Thyroid gland (tissue), 4 donors: Measurements from ENCODE around the gene CPD. TPM values are rescaled to one million over a fixed set of nuclear protein-coding genes. Genes with fewer than 3 reads are reported as not detected.

Experiments
- DNase-seq, 2 donors: peaks; one replicate each; pipeline ENCODE4 v3.0.0-alpha.2; 2019
- H3K27ac ChIP-seq, 3 donors: fragments of 200-600 bp; sonication (generic); 1 replicate in 2 of 3; 2 replicates in 1 of 3; pipeline ENCODE4 v1.5.1; 2016 to 2019; ENCODE audit warnings: mild to moderate bottlenecking in 1 of 3, moderate library complexity in 1 of 3
- H3K27me3 ChIP-seq: fragments of 200-600 bp; sonication (generic); one replicate; pipeline ENCODE4 v1.5.1; 2019
- H3K36me3 ChIP-seq, 2 donors: fragments of 200-600 bp; sonication (generic); one replicate each; pipeline ENCODE4 v1.5.1; 2016 to 2019
- H3K4me1 ChIP-seq, 2 donors: fragments of 200-600 bp; sonication (generic); one replicate each; pipeline ENCODE4 v1.5.1; 2017 to 2019
- H3K4me3 ChIP-seq, 3 donors: fragments of 200-600 bp; sonication (generic); replicated peaks in 1 of 3; 1 replicate in 2 of 3; 2 replicates in 1 of 3; pipeline ENCODE4 v1.5.1; 2016; ENCODE audit warnings: mild to moderate bottlenecking in 1 of 3
- H3K9me3 ChIP-seq: fragments of 200-600 bp; sonication (generic); one replicate; pipeline ENCODE4 v1.5.1; 2017
- CTCF ChIP-seq, 6 experiments: fragments of 200-600 bp in 3 of 6; fragments of 450-650 bp in 3 of 6; sonication (generic) in 3 of 6; IDR thresholded peaks; one replicate each; pipeline ENCODE4 v1.5.1; 2016 to 2019; ENCODE audit warnings: antibody characterized with exemption in 6 of 6, mild to moderate bottlenecking in 2 of 6, inconsistent platforms in 1 of 6, moderate library complexity in 1 of 6
- POLR2A ChIP-seq, 2 donors: fragments of 450-650 bp; IDR thresholded peaks; one replicate each; pipeline ENCODE4 v1.6.1; 2017; ENCODE audit warnings: antibody characterized with exemption in 2 of 2, mild to moderate bottlenecking in 2 of 2, moderate library complexity in 1 of 2
- WGBS, 2 donors: methylation state at CpG; one replicate each; pipeline ENCODE4 v1.1.5; 2017; 5-methylcytosine and 5-hydroxymethylcytosine counted together
- intact Hi-C: fragments of 100-400 bp; cut with DNase I; formaldehyde crosslinking; loops from one replicate; pipeline ENCODE4 v1.15.1; 2023
- total RNA-seq, 4 donors: library from RNA; depleted of rRNA; stranded (reverse); fragments of >200 nt; gene quantifications; one replicate each; pipeline ENCODE4 v1.2.3, GENCODE V29; 2016

CPD gene
- total RNA-seq, 4 donors from 2014 or later, result 58.2 to 102 (median 79.9) TPM

GRCh38 chr17:30493780-30494179 lies 115.1 kb downstream of the CPD start:
- TF ChIP-seq POLR2A (IDR thresholded peaks at IDR 0.05), result no peak
- no peak for TF ChIP-seq CTCF (IDR thresholded peaks at IDR 0.05)
- no peak for DNase-seq
- Histone ChIP-seq H3K27ac (no peak overlapping the region), H3K9me3 (no peaks in the 10 kb centered on the region), H3K4me3 (no peak overlapping the region), H3K4me1 (no peaks in the 10 kb centered on the region), H3K36me3 (peaks cover 48 to 59% of the 10 kb centered on the region in 2 donors), H3K27me3 (no peaks in the 10 kb centered on the region)
- intact Hi-C loops, result no loop called here
- 68 to 77% methylated on average over 2 of the region's 2 CpGs for WGBS, 2 donors

- TF ChIP-seq POLR2A (IDR thresholded peaks at IDR 0.05) (no peak), CTCF (IDR thresholded peaks at IDR 0.05) (no peak)
- peaks cover 45 to 46% of the 10 kb centered on the region in 2 donors for H3K36me3 ChIP-seq
- H3K27ac ChIP-seq, result no peak overlapping the region
- intact Hi-C loops, result no loop called here
- H3K4me3 ChIP-seq, result no peak overlapping the region
- peak; percentile 16 to 17 for DNase-seq
- H3K9me3 ChIP-seq, result no peaks in the 10 kb centered on the region
- H3K4me1 ChIP-seq, result no peaks in the 10 kb centered on the region
- no peaks in the 10 kb centered on the region for H3K27me3 ChIP-seq
These were observed 116.9 kb downstream of the CPD start for GRCh38 chr17:30495586-30495985.

GRCh38 chr17:30503558-30503957 lies 124.8 kb downstream of the CPD start:
- H3K27ac ChIP-seq, result no peak overlapping the region
- peaks cover 3 to 10% of the 10 kb centered on the region in 2 donors for H3K36me3 ChIP-seq
- no peak for TF ChIP-seq POLR2A (IDR thresholded peaks at IDR 0.05)
- no peak for TF ChIP-seq CTCF (IDR thresholded peaks at IDR 0.05)
- no peaks in the 10 kb centered on the region for H3K9me3 ChIP-seq
- intact Hi-C loops, result no loop called here
- H3K4me3 ChIP-seq, result no peak overlapping the region
- 93 to 94% methylated on average over 4 of the region's 4 CpGs for WGBS, 2 donors
- H3K27me3 ChIP-seq, result no peaks in the 10 kb centered on the region
- no peaks in the 10 kb centered on the region for H3K4me1 ChIP-seq
- no peak for DNase-seq

- Histone ChIP-seq H3K27ac (no peak overlapping the region), H3K36me3 (peaks cover 3 to 10% of the 10 kb centered on the region in 2 donors), H3K4me1 (no peaks in the 10 kb centered on the region), H3K9me3 (no peaks in the 10 kb centered on the region), H3K4me3 (no peak overlapping the region), H3K27me3 (no peaks in the 10 kb centered on the region)
- 93 to 96% methylated on average over 6 of the region's 6 CpGs for WGBS, 2 donors
- intact Hi-C loops, result no loop called here
- no peak for DNase-seq
- TF ChIP-seq POLR2A (IDR thresholded peaks at IDR 0.05) (no peak), CTCF (IDR thresholded peaks at IDR 0.05) (no peak)
These were observed 127.2 kb downstream of the CPD start for GRCh38 chr17:30505868-30506417.

- no peaks in the 10 kb centered on the region for H3K27me3 ChIP-seq
- H3K9me3 ChIP-seq, result no peaks in the 10 kb centered on the region
- H3K36me3 ChIP-seq, result peaks cover under 1 to 7% of the 10 kb centered on the region in 2 donors
- no peaks in the 10 kb centered on the region for H3K4me1 ChIP-seq
- intact Hi-C loops, result no loop called here
- no peak overlapping the region for H3K27ac ChIP-seq
- no peak for TF ChIP-seq CTCF (IDR thresholded peaks at IDR 0.05)
- no peak for TF ChIP-seq POLR2A (IDR thresholded peaks at IDR 0.05)
- no peak overlapping the region for H3K4me3 ChIP-seq
- no peak for DNase-seq
- 84 to 85% methylated on average over 1 of the region's 1 CpG for WGBS, 2 donors
These were observed 127.8 kb downstream of the CPD start for GRCh38 chr17:30506481-30506880.
